GM21515 (cell line): Measurements from ENCODE around the gene LPAR3.

Source experiments
- ATAC-seq: cut with Tn5 transposase; IDR thresholded peaks from one replicate; pipeline ENCODE4 v1.9.1; 2021; ENCODE audit not compliant: unreplicated experiment

The LPAR3 gene

DNA sequence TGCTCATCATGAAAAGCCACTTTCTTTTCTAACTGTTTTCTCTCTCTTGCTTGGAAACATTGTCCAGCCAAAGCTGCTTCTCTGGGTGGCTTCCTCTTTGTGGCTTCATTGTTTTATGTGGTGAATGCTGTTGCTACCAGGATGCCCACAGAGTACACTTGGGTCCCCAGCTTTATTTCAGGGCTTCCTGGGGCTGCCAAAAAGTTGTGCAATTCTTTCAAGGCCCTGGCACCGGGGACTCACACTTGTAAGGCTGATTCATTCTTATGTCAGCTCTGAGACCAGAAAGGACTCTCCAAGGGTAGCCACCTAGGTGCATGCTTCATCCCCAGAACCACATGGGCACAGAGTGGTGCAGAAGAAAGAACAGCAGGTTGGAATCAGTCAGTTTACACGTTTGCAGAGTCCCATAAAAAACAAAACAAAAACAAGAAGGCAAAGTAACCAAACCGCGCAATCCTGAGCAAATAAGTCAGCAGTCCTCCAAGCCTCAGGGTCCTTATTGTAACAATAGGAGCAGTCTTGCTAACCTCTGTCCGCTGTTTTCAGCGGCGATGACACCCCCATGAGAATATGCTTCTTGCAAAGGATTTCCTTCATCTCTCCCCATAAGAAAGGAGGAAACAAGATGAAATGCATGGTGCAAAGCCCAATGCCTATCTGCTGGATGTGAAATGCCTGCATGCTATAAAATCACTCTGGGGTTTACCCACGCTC lies 112.8 kb downstream of the LPAR3 start:
- no peak for ATAC-seq

DNA sequence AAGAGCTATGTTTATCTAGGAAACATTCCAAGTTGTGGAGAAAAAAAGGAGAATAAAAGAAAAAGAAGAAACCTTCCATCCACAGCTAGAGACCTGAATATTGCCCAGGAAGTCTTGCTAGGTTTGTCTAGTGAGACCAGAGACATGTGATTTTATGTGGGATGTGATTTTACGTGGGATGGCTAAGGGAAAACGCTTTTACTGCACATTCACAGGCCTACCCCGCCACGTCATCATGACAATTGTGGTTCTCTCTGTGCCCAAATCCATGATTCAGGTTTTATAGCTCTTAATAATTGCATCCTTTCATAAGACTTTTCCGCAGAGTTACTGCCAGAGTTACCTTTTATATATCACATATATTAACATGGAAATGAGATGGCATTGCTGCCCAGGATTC lies 116.4 kb downstream of the LPAR3 start:
- ATAC-seq = no peak

DNA sequence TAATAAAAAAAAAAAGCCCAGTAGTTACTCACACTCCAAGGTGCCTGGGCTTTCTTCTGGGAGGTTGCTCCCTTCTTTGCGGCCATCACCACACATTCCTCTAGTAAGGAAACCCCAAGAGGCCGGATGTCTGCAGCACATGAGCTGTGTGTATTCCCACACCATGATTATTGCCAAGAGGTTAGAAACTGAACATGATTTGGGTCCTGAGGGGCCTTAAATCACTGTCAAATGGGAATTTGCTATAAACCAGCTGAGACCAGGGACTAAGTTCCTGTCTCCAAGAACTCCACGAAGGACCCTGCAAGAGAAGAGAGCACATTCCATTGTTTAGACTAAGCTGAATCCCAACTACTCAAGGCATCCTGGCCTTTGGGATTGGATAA lies 117.5 kb downstream of the LPAR3 start:
- no peak for ATAC-seq

DNA sequence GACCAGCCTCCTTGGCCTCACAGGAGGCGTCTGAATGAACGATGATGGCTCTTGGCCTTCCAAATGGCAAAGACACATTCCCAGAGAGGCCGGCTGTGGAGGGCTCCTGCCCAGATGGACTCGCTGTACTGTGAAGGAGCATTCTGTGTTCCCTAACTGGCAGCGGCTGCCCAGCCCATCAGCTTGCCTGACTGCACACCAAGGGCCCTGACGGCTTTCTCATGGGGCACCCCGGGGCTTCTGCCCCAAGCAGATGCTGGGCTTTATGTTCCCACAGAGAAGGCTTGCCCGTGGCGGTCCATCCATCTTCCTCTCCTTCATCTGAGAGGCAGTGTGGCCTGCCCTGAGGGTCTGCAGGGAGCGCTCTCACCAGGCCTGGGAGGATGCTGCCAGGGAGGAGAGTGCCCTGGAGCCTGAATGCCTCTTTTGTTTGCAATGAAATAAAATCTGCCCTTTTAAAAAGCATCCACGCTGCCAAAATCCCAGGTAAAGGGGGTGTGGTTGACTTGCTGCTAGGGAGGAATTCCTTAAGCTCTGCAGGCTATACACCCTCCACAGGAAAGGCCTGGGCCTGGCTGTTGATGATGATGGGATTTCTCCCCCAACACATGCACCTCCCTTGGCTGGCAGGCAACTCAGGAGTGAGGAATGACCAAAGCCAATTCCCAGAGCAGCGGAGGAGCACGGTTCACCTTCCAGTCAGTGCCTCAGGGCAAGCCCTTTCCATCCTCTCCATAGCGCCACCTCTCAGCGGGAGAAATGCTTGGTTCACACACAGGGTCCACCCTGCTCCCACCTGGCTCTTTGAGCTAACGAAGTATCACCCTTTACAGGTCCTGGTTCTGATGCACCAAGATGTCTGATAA lies 118.1 kb downstream of the LPAR3 start:
- no peak for ATAC-seq

DNA sequence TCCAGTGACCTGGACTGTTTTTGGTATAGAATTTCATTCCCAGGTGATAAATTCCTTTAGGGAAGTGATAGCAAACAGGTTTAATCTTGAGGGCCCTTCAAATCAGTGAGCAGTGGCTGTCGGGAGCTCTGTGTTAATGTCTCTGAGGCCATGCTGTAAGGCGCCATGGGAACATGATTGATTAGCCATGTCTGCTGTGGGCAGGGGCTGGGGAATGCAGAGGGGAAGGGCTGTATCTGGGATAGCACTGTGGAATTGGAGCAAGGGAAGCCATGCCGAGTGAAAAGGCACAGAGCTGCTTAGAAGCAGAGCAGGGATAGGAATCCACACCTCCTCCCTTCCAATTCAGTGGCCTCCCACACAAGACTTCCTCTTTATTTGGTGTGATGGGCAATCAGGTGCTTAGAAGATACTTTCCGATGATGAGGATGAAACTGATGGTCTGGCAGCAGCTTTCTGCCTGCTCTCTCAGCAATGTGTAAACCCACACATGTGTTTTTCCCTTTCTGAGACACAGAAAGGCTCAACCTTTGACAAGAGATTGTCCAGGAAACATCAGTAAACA lies 119.0 kb downstream of the LPAR3 start:
- ATAC-seq = no peak

DNA sequence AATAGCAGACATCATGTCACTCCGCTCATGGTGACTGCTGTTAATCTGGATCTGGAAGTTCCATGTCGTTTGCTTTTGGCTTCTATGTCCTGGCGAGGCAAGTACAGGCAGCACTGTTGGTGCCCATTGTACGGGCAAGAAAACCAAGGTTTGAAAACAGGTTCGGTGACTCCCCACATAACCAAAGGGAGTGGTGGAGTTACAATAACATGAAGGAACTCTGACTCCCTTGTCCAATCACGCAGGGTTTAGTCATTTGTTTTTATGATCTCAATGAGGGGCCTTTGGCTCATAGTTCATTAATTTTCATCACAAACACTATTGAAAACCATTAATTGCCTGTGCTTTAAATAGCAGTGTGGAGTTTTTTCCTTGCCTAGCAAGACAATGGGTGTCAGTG lies 119.8 kb downstream of the LPAR3 start:
- no peak for ATAC-seq

DNA sequence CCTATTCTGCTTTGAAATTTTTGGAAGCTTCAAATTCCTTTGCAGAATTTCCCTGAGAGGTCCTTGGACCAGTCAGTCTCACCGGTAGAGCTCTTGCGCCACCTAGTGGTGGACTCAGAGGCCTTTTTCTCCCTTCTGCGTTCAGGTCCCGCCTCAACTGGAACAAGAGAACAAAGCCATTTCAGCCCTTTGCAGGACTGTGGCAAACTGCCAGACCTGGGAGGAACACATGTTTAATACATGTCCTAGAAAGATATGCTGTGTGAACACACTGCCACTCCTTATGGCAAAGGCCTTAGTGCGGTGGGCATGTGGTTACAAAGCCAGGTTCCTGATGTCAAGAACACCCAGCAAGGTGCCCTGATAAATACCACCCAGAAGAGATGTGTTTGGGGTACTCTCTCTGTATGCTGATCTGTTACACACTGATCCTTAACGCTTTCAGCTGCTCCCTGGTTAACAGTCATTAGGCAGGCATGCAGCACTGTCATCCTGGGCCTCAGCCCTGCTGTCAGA lies 120.5 kb downstream of the LPAR3 start:
- ATAC-seq = peak; percentile 74

DNA sequence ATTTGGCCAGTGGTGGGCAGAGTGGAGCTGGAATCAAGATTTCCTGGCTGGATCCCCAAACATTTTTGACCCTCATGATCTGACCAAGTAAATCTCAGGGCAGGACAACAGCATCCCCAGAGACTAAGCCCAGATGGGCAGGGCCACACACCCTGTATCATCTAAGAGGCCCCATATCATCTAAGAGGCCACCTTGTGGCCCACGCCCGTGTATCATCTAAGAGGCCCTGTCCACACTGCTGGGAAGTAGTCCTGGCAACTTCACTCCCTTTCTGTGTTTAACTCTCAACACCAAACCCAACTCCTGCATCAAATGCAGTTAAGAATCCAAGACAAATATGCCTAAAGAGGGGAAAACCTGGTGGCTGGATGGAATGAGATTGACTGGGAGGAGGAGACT lies 121.1 kb downstream of the LPAR3 start:
- peak; percentile 18 for ATAC-seq

DNA sequence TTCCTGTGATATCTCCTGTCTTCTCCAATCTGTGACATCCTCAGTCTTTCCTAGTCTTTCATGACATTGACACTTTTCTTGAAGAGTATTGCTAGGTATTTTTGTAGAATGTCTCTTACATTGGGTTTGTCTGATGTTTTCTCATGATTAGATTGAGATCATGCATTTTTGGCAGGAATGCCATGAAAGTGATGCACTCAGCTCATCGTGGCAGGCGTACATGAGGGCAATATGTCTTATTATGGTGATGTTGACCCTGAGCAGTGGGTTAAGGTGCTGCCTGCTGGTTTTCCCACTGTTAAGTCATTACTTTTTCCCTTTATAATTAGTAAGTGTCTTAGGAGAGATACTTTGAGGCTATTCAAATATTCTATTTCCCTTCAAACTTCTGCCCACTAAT lies 122.5 kb downstream of the LPAR3 start:
- ATAC-seq = no peak

DNA sequence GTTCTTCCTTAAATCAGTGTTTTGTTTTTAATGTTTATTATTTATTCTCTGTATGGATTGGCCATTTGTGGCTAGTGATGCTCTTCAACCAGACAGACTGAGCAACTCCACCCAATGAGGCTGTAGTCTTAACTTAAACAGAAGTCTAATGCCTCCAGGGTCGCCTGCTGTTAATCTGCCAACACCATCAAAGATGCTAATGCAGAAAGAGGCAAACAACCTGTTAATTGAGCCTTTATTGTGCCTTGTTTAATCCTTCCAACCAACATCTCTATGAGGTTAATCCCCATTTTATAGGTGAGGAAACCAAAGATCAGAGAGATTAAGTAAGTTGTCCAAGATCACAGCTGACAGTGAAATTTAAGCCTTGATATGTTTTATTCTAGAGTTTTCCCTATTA lies 123.4 kb downstream of the LPAR3 start:
- ATAC-seq = no peak

DNA sequence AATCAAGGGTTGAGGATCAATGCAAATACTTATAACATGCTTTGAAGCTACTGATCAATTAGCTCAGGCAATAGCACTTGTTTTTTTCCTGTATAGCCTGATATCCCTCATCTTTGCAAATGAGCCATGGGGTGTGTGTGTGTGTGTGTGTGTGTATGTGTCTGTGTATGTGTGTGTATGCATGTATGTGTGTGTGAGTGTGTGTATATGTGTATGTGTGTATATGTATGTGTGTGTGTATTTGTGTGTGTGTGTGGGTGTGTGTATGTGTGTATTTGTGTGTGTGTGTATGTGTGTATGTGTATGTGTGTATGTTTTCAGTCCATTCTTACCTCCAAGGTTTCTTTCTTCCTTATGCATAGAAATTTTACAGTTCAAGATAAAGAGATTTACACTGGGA lies 124.4 kb downstream of the LPAR3 start:
- ATAC-seq = no peak

DNA sequence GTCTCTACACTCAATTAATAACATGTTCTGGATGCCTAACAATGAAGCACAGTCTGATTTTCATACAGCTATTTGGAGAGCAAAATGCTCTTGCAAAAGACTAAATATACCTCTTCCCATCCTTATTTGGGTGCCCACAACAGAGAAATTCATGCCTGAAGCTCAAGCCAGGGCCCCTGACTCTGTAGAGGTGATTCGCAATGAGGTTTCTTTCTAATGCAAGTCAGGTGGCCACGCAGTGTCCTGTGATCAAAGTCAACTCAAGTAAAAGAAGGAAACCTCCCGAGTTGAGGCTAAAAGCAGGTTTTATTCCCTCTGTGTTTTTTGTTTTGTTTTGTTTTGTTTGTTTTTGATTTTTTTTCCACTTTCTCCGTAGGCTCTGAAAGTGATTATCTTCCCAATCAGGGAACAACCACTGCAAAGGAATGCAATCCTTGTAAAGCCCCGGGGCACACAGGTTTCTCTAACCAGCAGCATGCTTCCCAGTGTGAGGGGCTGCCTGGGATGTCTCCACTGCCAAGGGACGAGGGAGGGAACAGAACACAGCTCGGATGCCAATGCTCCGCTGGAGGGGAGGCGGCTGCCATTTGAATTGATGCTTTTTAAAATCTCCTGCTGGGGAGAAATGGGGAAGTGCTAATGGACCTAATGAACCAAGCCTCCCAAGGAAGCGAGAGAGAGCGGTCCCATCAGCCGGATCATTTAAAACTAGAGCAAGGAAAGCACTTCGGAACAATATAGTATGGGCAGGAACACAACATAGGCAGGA lies 128.9 kb downstream of the LPAR3 start:
- no peak for ATAC-seq

DNA sequence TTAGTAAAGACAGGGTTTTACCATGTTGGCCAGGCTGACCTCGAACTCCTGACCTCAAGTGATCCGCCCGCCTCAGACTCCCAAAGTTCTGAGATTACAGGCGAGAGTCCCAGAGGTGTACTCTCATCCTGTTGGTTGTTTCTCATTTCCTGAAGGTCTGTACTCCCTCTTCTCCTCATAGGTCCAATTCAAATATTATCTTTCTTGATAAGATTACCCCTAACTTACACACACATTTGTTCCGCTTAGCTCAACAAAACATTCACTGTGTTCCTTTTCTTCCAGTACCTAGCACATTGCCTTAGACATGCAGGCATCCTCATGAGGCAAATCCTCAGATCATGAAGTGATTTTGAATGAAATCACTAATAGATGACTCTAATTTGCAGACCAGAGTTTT lies 130.3 kb downstream of the LPAR3 start:
- ATAC-seq = no peak
